HG03520 (cell line): ENCODE measurements around the gene PRSS23.

ENCODE experiments used
- ATAC-seq: cut with Tn5 transposase; IDR thresholded peaks from one replicate; pipeline ENCODE4 v1.9.1; 2021; ENCODE audit warnings: mild to moderate bottlenecking, moderate library complexity; ENCODE audit not compliant: unreplicated experiment

Gene PRSS23

DNA sequence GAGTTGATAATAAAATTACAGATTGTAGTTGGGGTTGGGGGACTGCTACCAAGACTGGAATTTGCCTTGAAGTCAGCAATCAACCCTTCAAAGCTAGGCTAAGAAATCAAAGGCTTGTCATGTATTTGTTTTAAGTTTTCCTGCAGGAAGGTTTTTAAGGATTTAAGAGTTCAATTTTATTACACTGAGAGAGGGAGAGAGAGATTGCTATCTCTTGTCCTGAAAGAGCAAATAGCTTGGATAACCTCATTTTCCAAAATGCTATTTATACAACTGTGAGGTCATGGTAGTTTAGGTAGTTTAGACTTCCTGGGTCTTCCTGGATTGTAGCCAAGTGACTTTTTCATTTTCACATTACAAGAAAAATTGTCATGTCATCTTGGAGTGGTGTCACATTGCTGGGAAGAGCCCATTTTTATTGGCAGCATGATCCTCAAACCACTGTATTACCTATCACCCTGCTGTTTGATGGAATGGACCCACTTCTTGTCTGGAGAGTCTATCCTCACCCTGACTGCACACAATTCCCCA is 10.1 kb upstream of the PRSS23 start:
- no peak for ATAC-seq

DNA sequence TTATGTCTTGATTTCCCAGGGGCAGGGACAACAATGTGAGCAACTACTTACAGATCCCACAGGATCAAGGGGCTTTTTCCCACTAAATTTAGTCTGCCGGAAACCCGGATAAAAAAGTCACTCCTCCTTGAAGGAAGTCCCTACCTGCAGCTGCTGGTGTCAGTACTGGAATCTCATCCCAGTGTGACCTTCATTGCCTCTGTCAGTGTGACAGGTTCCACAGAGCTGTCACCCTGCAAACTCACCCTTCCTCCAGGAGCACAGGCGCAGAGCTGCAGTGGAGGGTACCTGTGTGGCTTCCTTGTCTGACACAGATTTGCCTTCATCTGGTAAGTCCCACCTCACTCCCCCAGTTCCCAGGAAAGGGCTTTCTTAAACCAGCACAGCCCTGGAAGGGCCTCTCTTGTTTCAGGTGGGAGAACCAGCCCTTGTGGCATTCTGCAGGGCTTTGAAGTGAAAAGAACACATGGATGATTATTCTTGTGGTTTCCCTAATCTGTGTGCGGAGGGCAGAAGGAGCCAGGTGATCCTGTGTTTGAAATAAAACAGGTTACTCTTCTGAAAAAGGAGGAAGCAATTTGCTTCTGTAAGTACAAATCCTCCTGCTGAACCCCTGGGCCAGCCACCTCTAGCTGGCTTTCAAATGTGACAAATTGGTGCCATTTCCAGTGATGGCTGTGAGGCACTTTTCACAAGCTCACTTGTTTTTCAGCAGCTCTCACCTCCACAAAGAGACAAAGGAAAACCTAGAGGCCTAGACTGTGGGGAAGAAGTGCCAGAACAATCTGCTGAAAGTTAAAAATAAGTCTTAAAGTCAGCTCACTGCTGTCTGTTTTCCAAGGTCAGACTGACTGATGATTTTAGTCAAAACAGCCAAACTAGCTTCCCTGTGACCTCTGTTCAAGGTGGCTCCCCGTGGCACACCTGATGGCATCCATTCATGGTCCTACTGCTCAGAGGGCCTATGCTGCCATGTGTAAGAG is 9.2 kb upstream of the PRSS23 start:
- no peak for ATAC-seq

DNA sequence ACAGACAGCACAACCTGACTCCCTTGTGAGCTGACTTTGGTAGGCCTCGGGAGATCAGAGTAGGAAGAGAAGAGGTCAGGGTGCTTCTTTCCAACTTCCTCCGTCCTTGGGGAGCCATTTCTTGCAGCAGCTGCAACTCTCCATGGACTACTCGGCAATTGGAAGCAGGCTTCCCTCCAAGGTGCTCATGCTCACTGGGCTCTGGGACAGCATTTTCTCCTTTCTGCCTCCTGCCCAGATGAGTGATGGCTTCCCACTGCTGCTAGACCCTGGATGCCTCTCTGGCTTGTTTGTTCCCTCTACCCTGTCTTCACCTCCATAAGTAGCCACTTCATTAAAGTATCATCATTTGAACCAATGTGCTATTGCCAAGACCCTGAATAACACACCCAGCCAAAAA is 8.2 kb upstream of the PRSS23 start:
- no peak for ATAC-seq

DNA sequence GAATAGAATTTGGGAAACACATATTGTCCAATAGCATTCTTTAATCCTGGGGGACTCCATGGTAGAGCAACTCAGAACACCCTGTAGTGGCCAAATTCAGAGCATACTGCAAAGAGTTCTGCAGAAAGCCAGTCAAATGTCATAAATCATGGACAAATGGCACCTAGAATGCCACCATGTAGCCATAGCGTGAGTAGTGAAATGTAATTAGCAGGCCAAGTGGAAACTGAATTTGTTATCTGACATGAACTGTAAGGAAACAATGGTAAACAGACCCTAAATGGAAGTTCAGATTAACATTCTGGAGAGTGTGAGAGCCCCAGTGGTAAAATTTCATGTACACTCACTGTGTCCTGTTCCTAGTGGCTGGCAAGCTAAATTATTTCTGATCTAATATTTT is 7.0 kb upstream of the PRSS23 start:
- no peak for ATAC-seq

DNA sequence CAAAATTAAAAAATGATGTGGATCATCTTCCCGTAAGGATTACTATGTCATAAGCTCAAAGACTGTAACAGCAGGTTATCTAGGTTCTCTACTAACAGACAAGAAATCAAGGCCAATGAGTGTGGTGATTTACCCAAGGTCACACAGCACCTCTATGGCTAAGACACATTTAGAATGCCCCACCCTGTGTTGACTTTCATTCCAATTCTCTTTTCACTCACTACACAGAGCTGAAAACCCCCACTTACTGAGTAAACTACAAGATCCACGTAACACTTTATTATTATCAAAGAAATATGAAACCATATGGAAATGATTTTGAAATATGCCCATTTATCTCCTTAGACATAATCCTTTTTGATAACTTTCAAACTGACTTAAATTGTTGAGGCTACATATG is 4.8 kb upstream of the PRSS23 start:
- no peak for ATAC-seq

DNA sequence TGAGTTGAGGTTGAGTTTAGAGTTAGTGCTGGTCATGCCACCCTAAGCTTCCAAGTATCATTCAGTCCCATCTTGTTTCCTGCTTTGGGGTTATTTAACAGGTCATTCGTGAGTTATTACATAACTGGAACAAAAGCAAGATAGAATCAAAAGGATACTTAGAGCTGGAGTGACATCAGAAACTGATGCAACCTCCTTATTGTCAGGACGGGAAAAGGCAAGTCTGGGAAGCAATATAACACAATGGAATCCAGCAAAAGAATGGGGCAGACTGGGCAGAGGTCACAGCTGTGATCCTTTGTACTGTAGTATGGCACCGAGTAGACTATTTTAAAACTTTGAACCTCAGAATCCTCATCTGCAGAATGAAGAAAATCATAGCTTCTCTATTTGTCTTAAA is 4.4 kb upstream of the PRSS23 start:
- ATAC-seq, result no peak

DNA sequence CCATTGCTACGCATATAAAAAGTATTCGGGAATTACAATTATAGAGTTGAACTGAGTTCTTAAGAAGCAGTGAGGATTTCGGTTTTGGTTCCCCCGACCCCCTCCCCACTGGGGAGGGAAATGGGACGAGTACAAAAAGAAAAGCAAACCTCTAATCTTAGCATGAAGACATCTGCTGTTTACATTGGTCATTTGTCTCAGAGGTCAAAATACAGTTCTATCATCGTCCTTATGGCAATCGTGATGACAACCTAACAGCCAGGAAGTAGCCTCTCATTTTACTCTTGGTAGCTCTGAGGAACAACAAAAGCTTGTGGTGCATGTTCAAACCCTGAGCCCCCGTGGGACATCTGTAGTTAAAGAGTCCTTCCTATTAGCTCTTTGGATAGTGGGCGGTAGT is 3.2 kb upstream of the PRSS23 start:
- no peak for ATAC-seq

DNA sequence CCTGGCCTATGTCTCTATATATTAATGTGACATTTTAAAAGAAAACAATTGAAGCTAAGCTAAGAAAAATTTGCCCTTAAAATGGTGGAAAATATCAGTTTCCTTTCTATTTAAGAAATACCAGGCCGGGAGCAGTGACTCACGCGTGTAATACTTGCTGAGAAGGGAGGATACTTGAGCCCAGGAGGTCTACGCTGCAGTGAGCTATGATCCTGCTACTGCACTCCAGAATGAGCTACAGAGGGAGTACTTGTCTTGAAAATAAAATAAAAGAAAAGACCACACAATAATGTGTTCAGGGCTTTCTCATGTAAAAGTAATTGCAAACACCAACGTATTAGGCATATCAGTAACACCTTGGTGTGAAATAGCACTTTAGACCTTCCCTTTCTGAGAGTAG is 1.4 kb upstream of the PRSS23 start:
- no peak for ATAC-seq

DNA sequence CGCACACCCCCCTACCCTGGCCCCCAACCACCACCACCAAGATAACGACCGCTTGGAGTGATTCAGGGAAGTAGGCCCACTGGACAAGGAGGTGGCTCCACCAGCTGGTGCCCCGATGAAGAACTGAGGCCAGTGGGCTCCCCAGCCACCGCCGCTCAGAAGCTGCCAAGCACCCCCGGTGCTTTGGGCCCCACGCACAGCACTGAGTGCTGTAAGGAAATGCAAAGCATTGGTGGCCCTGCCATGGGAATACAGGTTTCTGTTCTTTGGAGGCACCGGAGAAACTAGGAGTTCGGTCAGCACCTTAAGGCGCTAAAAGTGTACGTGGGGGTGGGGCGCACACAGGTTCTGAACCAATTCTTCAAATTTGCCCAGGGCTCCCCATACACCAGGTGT is 664 bp upstream of the PRSS23 start:
- ATAC-seq, result no peak

DNA sequence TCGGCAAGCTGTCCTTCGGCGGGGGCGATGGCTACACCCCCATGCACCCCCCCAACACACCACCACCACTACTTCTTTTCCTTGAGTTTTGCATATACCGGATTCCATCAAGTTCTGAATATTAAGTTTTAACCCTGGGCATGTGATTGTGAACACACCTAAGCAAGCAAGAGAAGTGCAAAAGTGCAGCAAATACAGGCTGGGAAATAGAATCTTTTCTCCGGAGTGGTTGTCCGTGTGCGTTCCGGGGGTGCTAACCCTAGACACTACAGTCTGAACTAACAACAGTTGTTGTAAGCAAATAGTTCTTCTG is 574 bp downstream of the PRSS23 start:
- no peak for ATAC-seq

DNA sequence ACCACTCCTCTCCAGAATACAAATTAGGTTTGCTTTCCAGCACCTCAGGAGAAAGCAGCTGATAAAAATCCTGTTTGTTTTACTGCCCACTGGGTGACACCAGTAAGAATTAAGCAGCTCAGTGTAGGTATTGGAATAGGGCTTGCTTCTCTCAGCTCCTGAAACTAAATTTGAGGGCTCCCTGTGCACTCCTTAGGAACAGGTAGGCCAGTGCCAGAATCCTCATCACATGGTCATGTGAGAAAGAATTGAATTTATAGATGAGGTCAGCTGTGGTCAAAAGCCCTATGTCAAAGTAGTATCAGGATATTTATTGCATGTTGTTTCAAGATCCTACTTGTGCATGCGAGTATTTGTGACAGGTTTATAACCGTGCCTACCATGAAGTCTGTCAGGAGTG is 1.0 kb downstream of the PRSS23 start:
- no peak for ATAC-seq

DNA sequence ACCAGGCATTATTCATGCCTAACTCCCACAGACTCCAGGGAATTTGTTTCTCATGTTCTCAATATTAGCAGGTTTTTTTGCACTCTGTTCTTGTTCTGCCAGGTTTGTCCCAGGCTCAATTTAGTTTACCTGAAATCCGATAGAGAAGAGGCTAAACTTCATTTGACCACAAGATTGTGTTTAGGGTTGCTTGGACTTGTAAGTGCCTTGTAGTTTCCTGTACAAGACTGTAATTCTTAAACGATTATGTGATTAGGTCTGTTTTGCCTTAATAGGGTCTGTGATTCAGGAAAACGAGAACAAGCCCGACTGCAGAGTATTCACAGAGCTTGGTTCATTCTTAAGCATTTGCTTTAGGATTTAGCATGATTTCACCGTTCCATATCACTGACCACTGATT is 1.8 kb downstream of the PRSS23 start:
- no peak for ATAC-seq

DNA sequence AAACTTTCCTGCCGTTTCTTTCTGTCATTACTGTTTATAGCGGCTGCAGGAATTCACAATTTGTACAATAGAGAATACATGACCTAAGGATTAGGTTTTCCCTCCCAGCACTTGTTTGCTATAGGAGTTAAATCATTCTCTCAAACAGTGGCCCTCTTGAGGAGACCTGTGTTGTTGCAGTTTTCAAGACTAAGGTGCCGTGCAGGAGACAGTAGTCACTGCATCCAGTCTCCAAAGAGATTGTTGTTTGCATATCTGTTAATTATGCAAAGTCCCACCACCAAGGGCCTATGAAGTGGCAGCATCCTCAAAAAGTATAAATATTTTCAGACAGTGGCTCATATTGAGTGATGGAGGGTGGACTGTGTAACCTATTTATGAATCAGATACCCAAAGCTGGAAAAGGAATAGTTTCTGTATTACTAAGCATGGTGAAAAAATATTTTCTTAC is 2.3 kb downstream of the PRSS23 start:
- ATAC-seq, result peak; percentile 48

DNA sequence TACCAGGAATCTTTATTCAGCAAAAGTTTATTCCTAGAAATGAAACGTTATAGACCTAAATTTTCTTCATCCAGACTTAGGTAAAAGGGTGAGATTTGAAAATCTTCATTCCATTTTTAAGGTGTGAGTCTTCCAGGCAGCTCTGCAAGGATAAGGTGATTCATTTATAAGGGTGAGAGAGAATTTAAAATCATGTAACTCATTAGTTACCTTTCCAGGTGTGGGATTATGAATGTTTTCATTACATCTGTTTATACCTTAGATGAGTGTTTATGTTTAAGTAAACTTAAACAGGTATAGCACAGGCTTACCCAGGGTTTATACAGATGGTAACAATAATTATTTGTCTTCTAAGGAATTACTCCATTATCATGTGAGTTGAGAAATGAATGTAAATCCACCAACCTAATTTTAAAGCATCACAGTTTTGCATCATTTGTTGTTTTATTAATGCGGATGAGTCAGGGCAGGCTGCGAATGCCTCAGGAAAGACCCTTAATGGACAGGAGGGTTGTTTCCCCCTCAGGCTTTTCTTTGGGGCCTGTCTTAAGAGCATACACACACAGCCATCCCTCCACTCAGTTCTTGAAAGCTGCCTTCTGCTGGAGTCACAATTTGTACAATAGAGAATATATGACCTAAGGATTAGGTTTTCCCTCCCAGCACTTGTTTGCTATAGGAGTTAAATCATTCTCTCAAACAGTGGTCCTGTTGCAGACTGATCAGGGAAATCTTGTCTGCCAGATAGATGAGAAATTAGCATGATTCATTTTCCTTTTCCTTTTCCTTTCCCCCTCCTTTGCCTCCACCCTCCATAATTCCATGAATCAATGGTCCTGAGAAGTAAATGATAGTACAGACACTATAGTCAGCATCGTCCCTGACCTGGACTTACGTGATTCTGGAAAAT is 3.0 kb downstream of the PRSS23 start:
- no peak for ATAC-seq

DNA sequence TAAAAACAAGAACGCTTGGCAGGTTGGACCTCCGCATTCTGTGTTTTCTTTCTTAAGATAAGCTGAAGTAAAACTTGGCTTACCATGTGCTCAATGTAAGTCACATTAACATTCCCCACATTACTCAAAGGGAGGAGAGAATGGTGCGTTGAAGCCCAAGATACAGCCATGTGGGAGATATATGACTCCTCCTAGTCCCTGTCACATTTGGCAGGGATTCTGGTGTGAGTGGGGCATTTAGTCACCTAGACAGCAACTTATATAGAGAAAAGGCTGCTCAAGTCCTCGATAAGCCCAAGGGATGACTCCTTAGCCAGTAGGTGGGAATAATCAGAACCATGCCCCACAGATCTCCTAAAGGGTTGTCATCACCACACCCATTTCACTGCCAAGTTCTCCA is 4.6 kb downstream of the PRSS23 start:
- no peak for ATAC-seq

DNA sequence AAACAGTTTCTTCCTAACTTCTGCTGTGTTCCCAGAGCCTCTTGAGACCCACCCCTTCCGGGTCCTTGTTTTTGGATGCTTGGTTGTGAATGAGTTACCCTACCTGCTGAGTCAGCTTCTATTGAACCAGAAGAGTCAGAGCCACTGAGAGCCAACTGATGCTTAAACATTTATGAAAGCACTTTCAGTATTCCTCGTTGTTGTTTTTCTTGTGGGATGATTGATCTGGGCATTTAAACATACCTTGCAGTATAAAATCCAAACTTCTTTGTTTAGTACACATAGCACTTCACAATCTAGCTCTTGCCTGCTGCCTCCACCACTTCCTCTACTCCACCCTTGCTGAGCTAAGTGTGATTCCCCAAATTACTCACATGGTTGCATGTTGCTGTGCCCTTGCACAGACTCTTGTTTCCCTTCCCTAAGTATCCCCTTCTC is 5.5 kb downstream of the PRSS23 start:
- peak; percentile 74 for ATAC-seq

DNA sequence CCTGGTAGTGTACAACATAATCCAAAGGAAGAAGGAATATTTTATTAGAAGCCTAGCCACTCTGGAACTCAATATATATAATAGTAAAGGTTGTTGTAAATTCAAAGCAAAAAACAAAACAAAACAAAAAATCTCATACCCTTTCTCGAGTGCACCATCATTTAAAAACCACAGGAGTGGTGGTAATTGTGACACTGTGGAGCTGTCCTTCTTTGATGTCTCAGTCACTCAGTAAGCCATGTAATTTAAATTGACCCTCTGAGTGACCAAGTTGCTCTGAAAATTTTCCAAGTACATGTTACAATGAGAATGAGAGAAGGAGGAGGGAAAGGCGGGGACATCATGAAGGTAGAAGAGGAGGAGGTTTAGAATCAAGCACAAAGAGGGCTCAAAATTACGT is 6.6 kb downstream of the PRSS23 start:
- ATAC-seq, result no peak

DNA sequence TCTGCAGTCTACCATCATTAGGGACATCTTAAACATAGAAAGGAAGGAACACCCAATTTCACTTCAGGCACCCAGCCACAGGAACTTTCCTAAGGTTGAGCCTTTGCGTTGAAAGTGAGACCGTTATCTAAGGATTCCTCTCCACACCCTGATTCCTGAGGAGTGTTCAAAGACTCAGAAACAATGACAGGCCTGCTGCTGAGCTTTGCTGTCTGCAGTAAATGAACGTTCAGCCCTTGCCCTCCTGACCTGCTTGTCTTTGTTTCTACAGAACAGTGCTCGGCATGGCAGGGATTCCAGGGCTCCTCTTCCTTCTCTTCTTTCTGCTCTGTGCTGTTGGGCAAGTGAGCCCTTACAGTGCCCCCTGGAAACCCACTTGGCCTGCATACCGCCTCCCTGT is 7.0 kb downstream of the PRSS23 start:
- ATAC-seq, result no peak

DNA sequence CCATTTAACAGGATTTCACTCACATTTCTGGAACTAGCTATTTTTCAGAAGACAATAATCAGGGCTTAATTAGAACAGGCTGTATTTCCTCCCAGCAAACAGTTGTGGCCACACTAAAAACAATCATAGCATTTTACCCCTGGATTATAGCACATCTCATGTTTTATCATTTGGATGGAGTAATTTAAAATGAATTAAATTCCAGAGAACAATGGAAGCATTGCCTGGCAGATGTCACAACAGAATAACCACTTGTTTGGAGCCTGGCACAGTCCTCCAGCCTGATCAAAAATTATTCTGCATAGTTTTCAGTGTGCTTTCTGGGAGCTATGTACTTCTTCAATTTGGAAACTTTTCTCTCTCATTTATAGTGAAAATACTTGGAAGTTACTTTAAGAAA is 9.2 kb downstream of the PRSS23 start:
- ATAC-seq, result no peak

DNA sequence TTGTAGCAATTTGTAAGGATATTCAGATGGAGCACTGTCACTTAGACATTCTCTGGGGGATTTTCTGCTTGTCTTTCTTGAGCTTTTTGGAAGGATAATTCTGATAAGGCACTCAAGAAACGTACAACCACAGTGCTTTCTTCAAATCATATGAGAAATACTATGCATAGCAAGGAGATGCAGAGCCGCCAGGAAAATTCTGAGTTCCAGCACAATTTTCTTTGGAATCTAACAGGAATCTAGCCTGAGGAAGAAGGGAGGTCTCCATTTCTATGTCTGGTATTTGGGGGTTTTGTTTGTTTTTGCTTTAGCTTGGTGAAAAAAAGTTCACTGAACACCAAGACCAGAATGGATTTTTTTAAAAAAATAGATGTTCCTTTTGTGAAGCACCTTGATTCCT is 9.9 kb downstream of the PRSS23 start:
- ATAC-seq, result no peak

DNA sequence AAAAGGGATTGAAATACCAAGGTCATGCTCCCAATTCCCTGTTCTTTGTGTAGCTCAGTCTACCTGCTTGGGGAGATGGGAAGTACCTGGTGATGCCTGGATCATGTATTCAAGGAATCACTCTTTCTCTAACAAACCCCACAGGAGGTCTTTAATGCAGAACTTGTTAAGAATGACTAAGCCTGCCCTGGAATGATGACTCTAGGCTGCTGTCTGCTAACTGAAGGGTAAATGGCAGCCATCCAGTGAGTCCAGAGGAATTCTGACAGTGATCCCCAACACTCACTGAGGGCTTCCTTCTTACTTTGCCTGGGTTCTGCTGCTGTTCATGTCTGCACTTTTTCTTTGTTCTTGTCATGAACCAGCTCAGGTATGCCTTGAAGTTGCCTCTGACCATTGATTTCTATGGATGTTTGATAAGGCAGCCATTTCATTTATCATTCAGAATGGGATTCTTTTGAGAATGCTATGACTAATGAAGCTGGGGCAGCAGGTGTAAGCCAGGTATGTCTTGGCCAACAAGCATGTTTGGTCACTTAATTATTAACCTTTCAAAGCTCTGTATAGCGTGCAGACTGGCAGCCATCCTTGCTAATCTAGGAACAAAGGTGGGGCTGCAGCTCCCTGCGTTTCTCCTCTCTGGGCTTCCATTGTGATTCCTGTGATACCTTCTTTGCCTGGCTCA is 11.4 kb downstream of the PRSS23 start:
- no peak for ATAC-seq
